ENCODE measurements around the gene HARS2.
"Not testable (repeated sequence)": the region's sequence is repeated elsewhere in the genome, so short reads cannot be mapped to it uniquely, and the experiment has no call there.

The HARS2 gene

GRCh38 chr5:140690941-140691924, at the start of gene HARS2, which contains the start of gene HARS1:
Gene HARS2, plus strand, starts transcription at chr5:140691455. Its CDS starts 194 bp downstream, at chr5:140691649.
Gene HARS1, minus strand, starts transcription at chr5:140691370. Its CDS starts 66 bp downstream, at chr5:140691304.
- peaks cover 22% of the 10 kb centered on the region for H3K36me3 Mint-ChIP-seq
- H3K27me3 Mint-ChIP-seq: no peaks in the 10 kb centered on the region
- H3K27ac Mint-ChIP-seq: peak within 1 kb of the TSS; percentile 95
- ATAC-seq: peak; percentile 99
- H3K4me1 Mint-ChIP-seq: peaks cover 25% of the 10 kb centered on the region
- H3K4me3 Mint-ChIP-seq: peak within 1 kb of the TSS; percentile 99
- no peaks in the 10 kb centered on the region for H3K9me3 Mint-ChIP-seq

DNA sequence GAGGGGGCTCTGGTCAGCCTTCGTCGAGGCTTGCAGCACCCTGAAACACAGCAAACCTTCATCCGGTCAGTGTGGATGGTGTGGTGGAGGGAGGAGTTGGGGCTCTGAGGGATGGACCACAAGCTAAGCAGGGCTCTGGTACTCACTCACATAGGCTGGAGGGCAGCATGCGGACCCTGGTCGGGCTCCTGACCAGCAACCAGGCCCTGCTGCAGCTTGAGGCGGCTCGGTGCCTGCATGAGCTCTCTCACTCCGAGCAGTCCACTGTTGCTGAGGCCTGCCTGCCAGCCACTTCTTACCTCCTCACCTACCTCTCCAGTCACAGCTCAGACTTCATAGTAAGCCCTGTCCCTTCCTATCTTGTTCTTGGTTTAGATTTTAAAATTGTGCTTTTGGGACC, 49.5 kb upstream of the HARS2 start:
- Mint-ChIP-seq H3K27me3 (no peaks in the 10 kb centered on the region), H3K27ac (no peak overlapping the region), H3K9me3 (no peaks in the 10 kb centered on the region), H3K36me3 (peaks cover 42% of the 10 kb centered on the region), H3K4me3 (no peak overlapping the region), H3K4me1 (peaks cover 63% of the 10 kb centered on the region)
- no peak for ATAC-seq

DNA sequence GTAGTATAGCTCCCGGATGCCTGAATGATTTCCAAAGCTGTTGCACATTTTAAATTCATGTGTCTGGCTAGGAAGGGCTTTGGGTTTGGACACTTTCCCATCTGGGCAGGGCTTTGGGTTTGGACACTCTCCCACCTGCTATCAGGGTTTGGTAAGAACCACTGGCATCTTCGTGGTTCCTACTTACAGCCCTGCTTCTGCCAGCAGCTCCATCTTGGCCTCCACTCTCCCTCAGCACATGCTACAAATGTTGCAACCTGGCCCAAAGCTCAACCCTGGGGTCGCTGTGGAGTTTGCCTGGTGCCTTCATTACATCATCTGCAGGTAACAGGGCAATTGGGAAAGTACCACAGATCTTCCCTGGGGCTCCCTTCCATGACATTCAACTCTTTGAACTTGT, 48.5 kb upstream of the HARS2 start:
- Mint-ChIP-seq H3K27me3 (no peaks in the 10 kb centered on the region), H3K27ac (peak overlapping the region; percentile 35), H3K9me3 (no peaks in the 10 kb centered on the region)

GRCh38 chr5:140647042-140647419, 44.2 kb upstream of the HARS2 start:
- no peak for ATAC-seq

More for the DNA sequence above, 48.5 kb upstream of the HARS2 start:
- ATAC-seq: no peak
- Mint-ChIP-seq H3K4me3 (no peak overlapping the region), H3K4me1 (peaks cover 63% of the 10 kb centered on the region), H3K36me3 (peaks cover 42% of the 10 kb centered on the region)

GRCh38 chr5:140658870-140659269, 32.4 kb upstream of the HARS2 start:
- Mint-ChIP-seq H3K36me3 (peaks cover 68% of the 10 kb centered on the region), H3K4me3 (no peak overlapping the region), H3K27me3 (no peaks in the 10 kb centered on the region), H3K9me3 (no peaks in the 10 kb centered on the region), H3K4me1 (peaks cover 4% of the 10 kb centered on the region), H3K27ac (no peak overlapping the region)
- ATAC-seq: no peak

More at GRCh38 chr5:140647042-140647419, 44.2 kb upstream of the HARS2 start:
- Mint-ChIP-seq H3K27ac (peak overlapping the region; percentile 93), H3K27me3 (no peaks in the 10 kb centered on the region), H3K4me1 (peaks cover 60% of the 10 kb centered on the region), H3K9me3 (no peaks in the 10 kb centered on the region), H3K36me3 (peaks cover 60% of the 10 kb centered on the region), H3K4me3 (peak overlapping the region; percentile 98)

DNA sequence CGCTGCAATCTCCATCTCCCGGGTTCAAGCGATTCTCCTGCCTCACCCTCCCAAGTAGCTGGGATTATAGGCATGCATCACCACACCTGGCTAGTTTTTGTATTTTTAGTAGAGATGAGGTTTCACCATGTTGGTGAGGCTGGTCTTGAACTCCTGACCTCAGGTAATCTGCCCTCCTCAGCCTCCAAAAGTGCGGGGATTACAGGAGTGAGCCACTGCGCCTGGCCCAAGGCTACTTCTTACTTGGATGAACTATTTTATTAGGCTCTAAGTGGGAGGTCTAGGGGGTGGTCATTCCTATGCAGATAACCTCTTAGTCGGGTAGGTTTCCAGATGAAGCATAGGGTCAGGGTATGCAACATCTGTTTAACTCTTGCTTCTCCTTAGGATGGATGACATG, 30.9 kb upstream of the HARS2 start:
- not testable (repeated sequence) for H3K27ac Mint-ChIP-seq, H3K9me3 Mint-ChIP-seq, H3K27me3 Mint-ChIP-seq, ATAC-seq, H3K4me3 Mint-ChIP-seq
- peaks cover 12% of the 10 kb centered on the region for H3K4me1 Mint-ChIP-seq
- peaks cover 62% of the 10 kb centered on the region for H3K36me3 Mint-ChIP-seq

DNA sequence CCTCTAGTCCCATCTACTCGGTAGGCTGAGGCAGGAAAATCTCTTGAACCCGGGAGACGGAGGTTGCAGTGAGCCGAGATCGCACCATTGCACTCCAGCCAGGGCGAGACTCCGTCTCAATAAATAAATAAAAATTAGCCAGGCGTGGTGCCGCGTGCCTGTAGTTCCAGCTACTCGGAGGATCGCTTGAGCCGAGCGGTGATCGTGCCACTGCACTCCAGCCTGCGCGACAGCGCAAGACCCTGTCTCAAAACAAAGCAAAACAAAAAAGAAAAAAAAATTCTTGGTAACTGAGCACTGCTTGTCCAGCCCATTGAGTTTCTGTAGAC, 27.3 kb upstream of the HARS2 start:
- Mint-ChIP-seq H3K36me3 (peaks cover 67% of the 10 kb centered on the region), H3K4me3 (peak overlapping the region; percentile 99), H3K27me3 (no peaks in the 10 kb centered on the region), H3K9me3 (no peaks in the 10 kb centered on the region), H3K4me1 (peaks cover 39% of the 10 kb centered on the region), H3K27ac (peak overlapping the region; percentile 97)
- no peak for ATAC-seq

DNA sequence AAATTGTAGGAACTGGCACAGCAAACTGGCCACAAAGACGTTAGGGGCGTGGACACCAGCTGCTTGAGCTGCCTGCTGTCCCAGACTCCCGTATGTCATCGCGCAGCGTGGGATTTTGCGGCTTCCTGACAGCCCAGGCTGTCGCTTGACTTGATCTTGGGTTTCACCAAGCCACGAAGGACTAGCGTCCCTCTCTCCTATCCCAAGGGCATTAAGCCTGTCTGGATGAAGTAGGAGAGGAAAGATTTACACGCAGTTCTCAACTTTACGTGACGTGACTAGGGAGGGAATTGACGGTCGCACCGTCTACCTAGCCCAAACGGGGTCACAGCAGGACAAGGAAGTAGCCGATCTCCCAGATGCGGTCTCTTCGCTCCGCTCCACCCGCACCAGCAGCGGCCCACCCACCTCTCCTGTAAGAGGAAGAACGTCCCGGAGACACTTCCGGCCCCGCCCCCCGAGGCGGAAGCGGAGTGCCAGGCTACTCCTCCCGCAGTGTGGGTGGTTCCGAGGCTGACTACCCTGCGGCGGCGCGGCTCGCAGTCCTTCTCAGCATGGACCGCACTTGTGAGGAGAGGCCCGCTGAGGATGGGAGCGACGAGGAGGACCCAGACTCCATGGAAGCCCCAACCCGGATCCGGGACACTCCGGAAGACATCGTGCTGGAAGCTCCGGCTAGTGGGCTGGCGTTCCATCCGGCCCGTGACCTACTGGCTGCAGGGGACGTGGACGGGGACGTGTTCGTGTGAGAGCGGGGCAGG, 26.7 kb upstream of the HARS2 start, which contains the start of gene WDR55:
Gene WDR55 (plus strand): TSS at position 546 of the 761 bp plus-strand sequence. CDS start 9 bp downstream, at position 555.
- Mint-ChIP-seq H3K36me3 (peaks cover 67% of the 10 kb centered on the region), H3K4me3 (peak within 1 kb of the TSS; percentile 99), H3K27me3 (no peaks in the 10 kb centered on the region), H3K9me3 (no peaks in the 10 kb centered on the region), H3K4me1 (peaks cover 44% of the 10 kb centered on the region), H3K27ac (peak within 1 kb of the TSS; percentile 97)
- peak; percentile 98 for ATAC-seq

- Mint-ChIP-seq H3K36me3 (peaks cover 76% of the 10 kb centered on the region), H3K27ac (peak overlapping the region; percentile 54), H3K4me1 (peaks cover 30% of the 10 kb centered on the region)
- H3K27me3 Mint-ChIP-seq, ATAC-seq, H3K9me3 Mint-ChIP-seq, H3K4me3 Mint-ChIP-seq: not testable (repeated sequence)
Observed at GRCh38 chr5:140671035-140671434, 20.2 kb upstream of the HARS2 start.

DNA sequence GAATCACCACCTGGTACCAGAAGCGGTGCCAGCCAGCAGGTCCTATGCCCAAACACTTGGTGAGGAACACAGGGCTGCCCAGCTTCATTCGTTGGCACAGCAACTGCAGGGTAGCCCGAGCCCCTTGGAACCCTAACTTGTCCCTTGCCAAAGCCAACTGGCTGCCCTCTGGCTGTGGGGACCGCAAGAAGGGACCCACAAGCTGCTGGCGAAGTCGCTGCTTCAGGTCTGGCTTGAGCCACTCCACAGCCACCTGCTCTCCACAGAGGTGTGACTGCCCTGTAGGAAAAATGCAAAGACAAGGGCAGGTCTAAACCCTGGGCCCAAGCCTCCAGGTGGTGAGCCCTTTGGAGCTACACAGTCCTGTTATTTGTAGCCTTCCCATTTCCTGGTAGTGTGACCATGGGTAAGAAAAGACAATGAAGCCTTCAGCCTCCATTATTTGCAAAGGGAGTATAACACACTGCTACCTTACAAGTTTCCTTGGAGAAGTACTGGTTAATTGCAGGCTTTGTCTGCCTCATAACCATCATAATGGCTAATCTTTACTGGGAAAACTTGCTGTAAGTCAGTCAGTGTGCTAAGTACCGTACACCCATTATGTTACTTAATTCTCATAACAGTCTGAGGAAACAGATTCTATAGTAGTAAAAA, 19.7 kb upstream of the HARS2 start:
- H3K4me3 Mint-ChIP-seq: no peak overlapping the region
- H3K9me3 Mint-ChIP-seq: no peaks in the 10 kb centered on the region
- H3K4me1 Mint-ChIP-seq: peaks cover 24% of the 10 kb centered on the region
- no peaks in the 10 kb centered on the region for H3K27me3 Mint-ChIP-seq
- no peak overlapping the region for H3K27ac Mint-ChIP-seq
- peaks cover 76% of the 10 kb centered on the region for H3K36me3 Mint-ChIP-seq
- ATAC-seq: no peak

DNA sequence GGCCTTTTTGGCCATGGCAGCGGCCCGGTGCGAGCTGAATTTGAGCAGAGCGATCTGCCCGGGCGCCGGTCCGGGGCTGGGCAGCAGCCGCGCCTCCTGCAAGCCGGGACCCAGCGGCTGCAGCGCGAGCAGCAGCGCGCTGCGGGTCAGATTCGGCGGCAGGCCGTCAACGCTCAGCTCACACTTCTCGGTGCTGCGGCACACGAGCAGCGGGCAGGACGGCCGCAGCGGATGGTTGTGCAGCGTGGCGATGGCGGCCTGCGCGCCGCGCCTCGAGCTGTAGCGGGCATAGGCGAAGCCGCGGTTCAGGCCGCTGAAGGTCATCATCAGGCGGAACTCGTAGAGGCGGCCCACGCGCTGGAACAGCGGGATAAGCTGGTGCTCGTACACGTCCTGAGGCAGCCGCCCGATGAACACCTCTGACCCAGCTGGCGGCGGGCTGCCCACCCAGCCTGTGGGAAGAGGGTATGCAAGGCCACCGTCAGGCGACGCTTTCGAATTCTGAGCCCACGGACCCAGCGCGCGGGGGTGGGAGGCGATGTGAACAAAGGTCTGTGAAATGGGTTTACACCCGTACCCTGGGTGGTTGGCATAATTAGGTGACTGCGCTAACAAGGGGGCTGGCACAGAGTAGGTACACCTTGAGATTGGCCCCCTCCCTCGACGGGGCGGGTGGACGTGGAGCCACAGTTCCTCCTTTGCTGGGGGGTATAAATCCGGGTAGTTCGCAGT, 18.6 kb upstream of the HARS2 start:
- Mint-ChIP-seq H3K9me3 (no peaks in the 10 kb centered on the region), H3K27ac (no peak overlapping the region), H3K4me1 (peaks cover 14% of the 10 kb centered on the region), H3K36me3 (peaks cover 76% of the 10 kb centered on the region), H3K27me3 (no peaks in the 10 kb centered on the region), H3K4me3 (no peak overlapping the region)
- peak; percentile 10 for ATAC-seq

- no peak within 1 kb of the TSS for H3K27ac Mint-ChIP-seq
- H3K36me3 Mint-ChIP-seq: peaks cover 76% of the 10 kb centered on the region
- H3K27me3 Mint-ChIP-seq: no peaks in the 10 kb centered on the region
Observed at GRCh38 chr5:140673187-140673976, 17.9 kb upstream of the HARS2 start, which contains the start of gene DND1. Gene DND1, minus strand, starts transcription at chr5:140673576. Its CDS starts 34 bp downstream, at chr5:140673542.

DNA sequence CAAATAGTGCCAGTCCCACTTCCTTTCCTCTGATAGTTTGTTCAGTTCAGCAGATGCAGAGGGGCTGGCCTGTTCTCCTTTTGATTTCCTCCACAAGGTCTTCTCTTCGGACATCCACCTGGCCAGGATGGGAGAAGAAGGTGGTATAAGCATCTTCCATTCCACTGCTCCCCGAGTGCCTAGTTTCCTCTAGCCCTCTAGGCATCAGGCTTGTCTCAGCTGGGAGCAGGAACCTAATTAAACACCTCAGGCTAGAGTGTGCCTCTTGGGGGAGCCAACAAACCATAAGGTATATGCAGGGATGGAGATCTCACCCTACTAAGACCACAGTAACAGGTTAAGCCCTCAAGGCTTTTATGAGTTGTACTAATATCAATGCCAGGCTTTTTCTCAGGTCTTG, 17.0 kb upstream of the HARS2 start:
- no peaks in the 10 kb centered on the region for H3K27me3 Mint-ChIP-seq
- H3K9me3 Mint-ChIP-seq: no peaks in the 10 kb centered on the region
- H3K36me3 Mint-ChIP-seq: peaks cover 76% of the 10 kb centered on the region
- ATAC-seq: no peak
- peaks cover 4% of the 10 kb centered on the region for H3K4me1 Mint-ChIP-seq
- no peak overlapping the region for H3K4me3 Mint-ChIP-seq
- H3K27ac Mint-ChIP-seq: no peak overlapping the region

More at GRCh38 chr5:140673187-140673976, 17.9 kb upstream of the HARS2 start, which contains the start of gene DND1:
- Mint-ChIP-seq H3K4me3 (no peak within 1 kb of the TSS), H3K9me3 (no peaks in the 10 kb centered on the region), H3K4me1 (peaks cover 7% of the 10 kb centered on the region)
- peak; percentile 37 for ATAC-seq

GRCh38 chr5:140674629-140675028, 16.6 kb upstream of the HARS2 start:
- H3K4me3 Mint-ChIP-seq: no peak overlapping the region
- H3K27me3 Mint-ChIP-seq: no peaks in the 10 kb centered on the region
- H3K36me3 Mint-ChIP-seq: peaks cover 76% of the 10 kb centered on the region
- no peak overlapping the region for H3K27ac Mint-ChIP-seq
- H3K4me1 Mint-ChIP-seq: no peaks in the 10 kb centered on the region
- H3K9me3 Mint-ChIP-seq: no peaks in the 10 kb centered on the region
- ATAC-seq: no peak
